SJSA1 (cell line): Measurements from ENCODE around the gene NAT14. TPM values are rescaled to one million over a fixed set of nuclear protein-coding genes. Genes with fewer than 3 reads are reported as not detected.

Experiments
- DNase-seq, 2 experiments: peaks; one replicate each; pipeline ENCODE4 v3.0.0-alpha.2; 2015 to 2020; ENCODE audit warnings: low spot score in 2 of 2, low read depth in 1 of 2
- H3K27ac ChIP-seq: fragments of 250-450 bp; sonication (Bioruptor Pico); 2 replicates; pipeline ENCODE4 v1.5.1; 2020; ENCODE audit warnings: mild to moderate bottlenecking, moderate library complexity
- H3K27me3 ChIP-seq: fragments of 250-450 bp; sonication (Bioruptor Pico); replicated peaks from 2 replicates; pipeline ENCODE4 v1.5.1; 2020; ENCODE audit warnings: mild to moderate bottlenecking, moderate library complexity
- H3K36me3 ChIP-seq: fragments of 250-450 bp; sonication (Bioruptor Pico); 2 replicates; pipeline ENCODE4 v1.5.1; 2020; ENCODE audit warnings: mild to moderate bottlenecking
- H3K4me1 ChIP-seq: fragments of 250-450 bp; sonication (Bioruptor Pico); replicated peaks from 2 replicates; pipeline ENCODE4 v1.6.1; 2021; ENCODE audit warnings: mild to moderate bottlenecking
- H3K4me3 ChIP-seq: fragments of 250-450 bp; sonication (Bioruptor Pico); 2 replicates; pipeline ENCODE4 v1.5.1; 2020; ENCODE audit warnings: mild to moderate bottlenecking
- H3K9me3 ChIP-seq: fragments of 250-450 bp; sonication (Bioruptor Pico); replicated peaks from 2 replicates; pipeline ENCODE4 v1.5.1; 2020; ENCODE audit warnings: mild to moderate bottlenecking
- total RNA-seq: library from RNA; depleted of rRNA; stranded (reverse); fragments of >200 nt; shearing (Covaris generic); gene quantifications from 2 replicates; pipeline ENCODE4 v1.2.3, GENCODE V29; 2014

NAT14 gene
- total RNA-seq, 1 experiment from 2014 or later: 10.9 TPM

DNA sequence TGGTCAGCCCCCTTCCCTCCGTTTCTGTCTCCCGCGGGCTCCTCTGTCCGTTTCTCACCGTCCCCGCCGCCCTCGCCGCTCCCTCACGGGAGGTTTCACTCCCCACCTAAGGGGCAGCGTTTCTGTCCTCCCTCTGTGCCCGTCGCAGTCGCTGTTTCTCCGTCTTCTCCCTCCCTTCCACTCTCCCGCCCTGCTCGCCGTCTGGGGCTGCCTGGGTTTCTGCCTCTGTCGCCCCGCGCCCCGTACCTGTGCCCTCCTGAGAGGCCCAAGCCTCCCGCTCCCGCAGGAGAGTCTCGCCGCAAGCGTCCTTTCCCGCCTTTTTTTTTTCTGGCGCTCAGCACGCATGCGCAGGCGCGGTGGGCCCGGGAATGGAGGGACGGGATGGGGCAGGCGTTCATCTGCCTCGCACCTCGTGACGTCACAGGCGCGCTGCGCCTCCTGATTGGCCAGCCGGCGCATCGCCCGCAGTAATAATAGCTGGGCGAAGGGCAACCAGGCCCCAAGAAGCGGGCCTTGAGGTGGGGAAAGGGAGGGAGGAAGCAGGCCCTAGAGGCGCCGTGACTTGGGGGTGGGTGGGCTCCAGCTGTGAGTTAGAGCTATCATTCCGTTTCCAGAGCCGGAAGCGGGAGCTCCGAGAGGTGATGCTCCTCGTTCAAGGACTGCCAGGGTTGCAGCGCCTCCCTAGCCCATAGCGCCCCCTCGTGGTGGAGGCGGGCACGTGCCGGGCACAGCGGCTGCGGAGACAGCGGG is 18.7 kb downstream of the NAT14 start:
- Histone ChIP-seq H3K27me3 (no peaks in the 10 kb centered on the region), H3K36me3 (no peaks in the 10 kb centered on the region), H3K27ac (no peak overlapping the region), H3K4me3 (peak overlapping the region; percentile 32), H3K9me3 (peaks cover 7% of the 10 kb centered on the region), H3K4me1 (peaks cover 5% of the 10 kb centered on the region)
- peak; percentile 89 to 90 for DNase-seq

DNA sequence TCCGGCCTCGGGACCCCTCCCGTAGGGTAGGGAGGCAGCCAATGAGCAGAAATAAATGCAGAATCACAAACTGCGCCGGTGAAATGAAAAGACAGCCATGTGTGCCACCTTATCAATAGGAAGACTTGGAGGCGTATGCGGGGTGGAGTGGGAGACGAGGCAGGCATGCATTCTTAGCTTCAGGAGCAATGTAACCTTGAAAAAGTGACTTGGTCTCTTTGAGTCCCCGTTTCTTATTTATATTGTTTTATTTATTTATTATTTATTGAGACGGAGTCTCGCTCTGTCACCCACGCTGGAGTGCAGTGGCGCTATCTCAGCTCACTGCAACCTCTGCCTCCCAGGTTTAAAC is 19.2 kb downstream of the NAT14 start:
- H3K4me1 ChIP-seq: peaks cover 5% of the 10 kb centered on the region
- H3K4me3 ChIP-seq: peak overlapping the region; percentile 32
- H3K9me3 ChIP-seq: peaks cover 7% of the 10 kb centered on the region
- no peak overlapping the region for H3K27ac ChIP-seq
- no peaks in the 10 kb centered on the region for H3K27me3 ChIP-seq
- DNase-seq: no peak
- H3K36me3 ChIP-seq: no peaks in the 10 kb centered on the region

DNA sequence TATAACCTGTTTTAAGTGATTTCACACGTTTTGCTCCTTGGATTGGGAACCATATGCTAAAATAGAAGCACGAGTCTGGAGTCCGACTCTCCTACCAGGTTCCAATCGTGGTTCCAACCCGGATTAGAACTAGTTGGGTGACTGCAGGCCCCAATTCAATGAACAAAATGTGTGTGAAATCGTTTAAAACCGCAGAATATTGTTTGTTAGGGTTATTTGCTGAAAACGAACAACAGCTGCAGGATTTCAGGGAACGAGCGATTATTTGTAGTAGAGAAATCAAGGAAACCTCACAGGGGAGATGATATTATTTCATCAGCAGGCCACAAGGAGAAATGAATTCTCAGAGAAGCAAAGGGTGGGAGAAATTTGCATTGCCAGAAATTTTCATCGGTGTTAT is 20.0 kb downstream of the NAT14 start:
- no peak for DNase-seq
- no peak overlapping the region for H3K27ac ChIP-seq
- no peaks in the 10 kb centered on the region for H3K27me3 ChIP-seq
- H3K36me3 ChIP-seq: no peaks in the 10 kb centered on the region
- peaks cover 5% of the 10 kb centered on the region for H3K4me1 ChIP-seq
- peaks cover 7% of the 10 kb centered on the region for H3K9me3 ChIP-seq
- H3K4me3 ChIP-seq: no peak overlapping the region

DNA sequence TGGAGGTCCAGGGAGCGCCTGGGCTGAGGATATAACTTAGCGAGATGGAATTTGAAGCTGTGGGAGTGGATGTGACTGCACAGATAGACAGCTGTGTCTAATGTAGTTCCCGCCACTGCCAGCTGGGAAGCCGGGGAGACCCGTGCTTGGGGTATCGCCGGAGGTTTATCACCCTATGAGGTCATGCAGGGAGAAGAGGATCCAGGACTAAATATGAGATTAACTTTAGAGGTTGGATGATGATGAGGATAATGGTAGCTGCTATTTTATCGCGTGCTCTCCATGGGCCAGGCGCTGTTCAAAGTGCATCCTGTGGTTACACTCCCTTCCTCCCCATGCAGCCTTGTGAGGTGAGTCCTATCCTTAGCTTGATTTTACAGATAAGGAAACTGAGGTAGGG is 23.1 kb downstream of the NAT14 start:
- Histone ChIP-seq H3K27me3 (no peaks in the 10 kb centered on the region), H3K27ac (no peak overlapping the region), H3K36me3 (no peaks in the 10 kb centered on the region), H3K4me3 (no peak overlapping the region), H3K4me1 (peaks cover 5% of the 10 kb centered on the region), H3K9me3 (peaks cover 5% of the 10 kb centered on the region)
- DNase-seq: no peak

DNA sequence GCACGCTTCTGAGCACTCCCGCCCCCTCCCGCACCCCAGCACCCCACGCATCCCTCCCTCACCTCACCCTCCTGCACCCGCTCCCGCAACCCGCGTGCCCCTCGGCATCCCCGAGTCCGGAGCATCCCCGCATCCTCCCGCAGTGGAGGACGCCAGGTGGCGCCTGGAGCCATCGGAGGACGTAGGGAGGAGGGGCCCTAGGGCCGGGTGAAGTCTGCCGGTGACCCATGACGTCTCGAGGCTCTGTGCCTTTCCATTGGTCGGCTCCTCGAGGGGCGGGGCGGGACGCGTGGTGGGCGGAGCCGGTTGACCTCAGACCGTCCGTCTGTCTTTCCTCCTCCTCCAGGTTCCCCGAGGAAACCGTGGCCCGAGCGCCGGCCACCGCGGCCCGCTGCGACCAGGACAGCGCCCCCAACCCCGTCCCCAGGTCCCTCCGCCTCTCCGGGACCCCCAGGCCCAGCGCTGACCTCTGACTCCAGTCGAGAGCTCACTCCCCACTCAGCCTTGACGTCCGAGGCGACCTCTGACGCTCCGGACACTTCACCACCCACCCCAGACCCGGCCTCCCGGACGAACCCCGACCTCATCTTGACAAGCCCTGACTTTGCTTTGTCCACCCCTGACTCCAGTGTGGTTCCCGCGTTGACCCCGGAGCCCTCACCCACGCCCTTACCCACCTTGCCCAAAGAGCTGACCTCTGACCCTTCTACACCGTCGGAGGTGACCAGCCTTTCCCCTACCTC is 32.1 kb downstream of the NAT14 start:
- H3K36me3 ChIP-seq: no peaks in the 10 kb centered on the region
- H3K9me3 ChIP-seq: no peaks in the 10 kb centered on the region
- DNase-seq: peak; percentile 88 to 93
- peak overlapping the region; percentile 32 for H3K4me3 ChIP-seq
- H3K27ac ChIP-seq: peak overlapping the region; percentile 43
- H3K27me3 ChIP-seq: no peaks in the 10 kb centered on the region
- H3K4me1 ChIP-seq: peaks cover 5% of the 10 kb centered on the region

DNA sequence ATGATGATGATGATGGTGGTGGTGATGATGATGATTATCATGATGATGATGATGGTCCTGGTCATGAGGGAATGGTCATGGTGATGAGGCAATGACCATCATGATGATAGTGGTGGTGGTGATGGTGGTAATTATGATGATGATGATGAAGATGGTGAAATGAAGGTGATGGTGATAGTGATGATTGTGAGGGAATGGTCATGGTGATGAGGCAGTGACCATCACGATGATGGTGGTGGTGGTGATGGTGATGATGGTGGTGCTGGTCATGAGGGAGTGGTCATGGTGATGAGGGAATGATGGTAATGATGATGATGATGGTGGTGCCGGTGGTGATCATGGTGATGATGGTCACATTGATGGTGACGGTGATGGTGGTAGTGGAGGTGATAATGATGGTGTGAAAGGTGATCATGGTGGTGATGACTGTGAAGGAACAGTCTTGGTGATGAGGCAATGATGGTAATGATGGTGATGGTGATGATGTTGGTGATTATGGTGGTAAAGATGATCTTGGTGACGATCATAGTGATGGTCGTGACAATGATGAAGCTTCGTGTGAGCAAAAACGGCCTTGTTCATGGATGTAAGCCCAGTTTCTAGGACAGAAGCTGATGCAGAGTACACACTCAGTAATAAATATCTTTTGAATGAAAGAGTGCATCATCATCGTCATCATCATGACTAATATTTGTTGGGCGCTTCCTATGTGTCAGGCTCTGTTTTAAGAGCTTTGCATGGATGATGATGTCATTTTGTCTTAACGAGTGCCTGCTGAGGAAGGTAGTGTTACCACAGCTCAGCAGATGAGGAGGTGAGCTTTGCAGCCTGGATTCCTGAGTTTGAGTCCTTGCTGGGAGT is 34.7 kb downstream of the NAT14 start:
- Histone ChIP-seq H3K36me3 (no peaks in the 10 kb centered on the region), H3K27ac (no peak overlapping the region), H3K4me3 (no peak overlapping the region), H3K4me1 (peaks cover 5% of the 10 kb centered on the region), H3K27me3 (0 out of 2 replicates have a peak, but pooled peaks cover 3% of the 10 kb centered on the region), H3K9me3 (no peaks in the 10 kb centered on the region)
- no peak for DNase-seq

DNA sequence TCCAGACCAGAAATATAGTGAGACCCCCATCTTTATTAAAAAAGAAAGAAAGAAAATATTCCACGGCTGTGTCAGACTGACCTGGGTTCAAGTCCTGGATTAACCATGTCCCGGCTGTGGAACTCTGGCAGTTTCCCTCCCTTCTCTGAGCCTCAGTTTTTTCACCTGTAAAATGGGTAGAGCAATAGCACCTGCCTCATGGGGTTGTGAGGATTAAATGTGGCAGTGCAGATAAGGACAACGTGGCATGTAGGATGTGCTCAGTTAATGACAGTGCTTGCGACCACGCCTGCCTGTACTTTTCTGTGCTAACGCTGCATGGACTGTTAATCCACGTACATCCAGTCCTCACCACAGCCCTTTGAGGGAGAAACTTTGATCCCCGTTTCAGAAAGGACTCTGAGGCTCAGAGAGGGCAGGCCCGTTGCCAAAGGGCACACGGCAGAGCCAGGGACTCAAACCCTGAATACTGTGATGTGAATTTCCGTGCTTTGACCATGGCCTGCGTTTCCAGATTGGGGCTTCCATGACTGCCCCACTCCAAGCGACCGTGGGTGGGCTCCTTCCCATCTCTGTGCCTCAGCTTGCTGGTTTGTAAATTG is 35.8 kb downstream of the NAT14 start:
- Histone ChIP-seq H3K4me3 (no peak overlapping the region), H3K27ac (no peak overlapping the region), H3K36me3 (no peaks in the 10 kb centered on the region), H3K4me1 (peaks cover 5% of the 10 kb centered on the region), H3K9me3 (no peaks in the 10 kb centered on the region), H3K27me3 (0 out of 2 replicates have a peak, but pooled peaks cover 3% of the 10 kb centered on the region)
- DNase-seq: no peak

DNA sequence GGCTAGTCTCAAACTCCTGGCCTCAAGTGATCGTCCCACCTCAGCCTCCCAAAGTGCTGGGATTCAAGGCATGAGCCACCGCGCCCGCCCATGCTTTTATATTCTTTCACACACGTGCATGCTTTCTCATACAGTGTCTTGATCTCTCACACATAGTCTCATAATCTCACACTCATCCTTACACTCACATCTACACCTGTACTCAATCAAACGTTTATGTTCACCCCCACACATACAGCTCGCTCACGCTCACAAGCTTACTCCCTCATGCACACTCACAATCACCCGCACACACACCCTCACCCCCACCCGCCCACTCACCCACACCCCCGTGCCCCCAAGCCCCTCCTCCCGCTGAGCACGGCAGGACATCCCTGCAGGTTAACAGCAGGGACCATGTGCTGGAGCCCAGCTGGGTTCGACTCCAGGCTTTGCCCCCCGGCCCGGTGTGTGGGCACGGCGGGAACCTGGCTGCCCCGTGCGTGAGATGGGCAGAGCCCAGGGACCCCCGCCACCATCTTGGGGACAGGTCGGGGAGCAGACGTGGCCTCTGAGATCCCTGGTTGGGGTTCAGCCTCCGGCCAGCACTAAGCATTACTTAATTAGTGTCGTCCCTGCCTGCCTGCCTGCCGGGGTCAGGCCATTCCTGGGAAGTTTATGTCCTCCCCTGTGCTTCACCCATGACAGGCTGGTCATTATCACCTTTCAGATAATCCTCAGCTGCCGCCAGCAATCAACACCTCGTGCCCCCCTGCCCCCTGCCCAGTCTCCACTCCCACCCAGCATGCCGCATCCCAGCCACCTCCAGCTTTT is 40.5 kb downstream of the NAT14 start:
- Histone ChIP-seq H3K36me3 (no peaks in the 10 kb centered on the region), H3K27me3 (0 out of 2 replicates have a peak, but pooled peaks cover 3% of the 10 kb centered on the region), H3K4me1 (0 out of 2 replicates have a peak, but pooled peaks cover 4% of the 10 kb centered on the region), H3K27ac (no peak overlapping the region), H3K9me3 (no peaks in the 10 kb centered on the region; the same call in 1 of the 2 replicates), H3K4me3 (no peak overlapping the region)
- no peak for DNase-seq

DNA sequence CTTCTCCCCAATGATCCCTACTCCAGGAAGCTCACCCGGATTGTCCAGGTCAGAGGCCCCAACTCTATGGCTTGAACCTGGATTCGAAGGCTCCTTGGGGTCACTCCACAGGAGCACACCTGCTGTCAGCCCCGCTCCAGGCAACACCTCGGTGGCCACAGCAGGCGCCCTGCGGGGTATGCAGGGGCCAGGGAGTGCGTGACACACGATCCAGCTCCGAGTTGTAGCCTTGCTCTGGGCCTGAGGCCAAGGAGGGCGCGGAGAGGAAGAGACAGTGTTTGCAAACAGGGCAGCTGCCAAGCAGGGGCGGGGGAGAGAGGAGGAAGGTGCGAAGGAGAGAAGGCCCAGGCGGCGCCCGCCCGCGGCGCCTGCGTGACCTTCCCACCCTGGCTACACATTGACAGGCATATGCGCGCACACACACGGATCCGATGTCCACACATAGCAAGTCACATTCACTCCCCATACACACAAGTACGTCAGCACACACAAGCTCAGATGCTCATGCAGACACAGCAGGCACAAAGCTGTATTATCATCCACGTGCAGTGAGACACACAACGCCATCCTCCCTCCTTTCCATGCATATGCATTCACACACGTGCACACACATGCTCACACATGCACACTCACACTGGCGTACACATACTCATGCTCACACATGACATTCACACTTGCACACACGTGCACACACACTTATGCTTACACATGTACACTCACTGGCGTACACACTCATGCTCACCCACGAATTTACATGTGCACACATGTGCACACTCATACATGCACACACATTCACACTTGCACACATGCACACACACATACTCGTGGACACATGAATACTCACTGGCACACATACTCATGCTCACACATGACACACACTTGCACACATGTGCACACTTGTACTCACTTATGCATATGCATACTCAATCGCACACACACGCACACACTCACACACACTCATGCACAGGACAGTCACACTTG is 41.5 kb downstream of the NAT14 start:
- no peaks in the 10 kb centered on the region; the same call in 1 of the 2 replicates for H3K9me3 ChIP-seq
- no peak overlapping the region for H3K27ac ChIP-seq
- no peak overlapping the region for H3K4me3 ChIP-seq
- H3K4me1 ChIP-seq: 0 out of 2 replicates have a peak, but pooled peaks cover 4% of the 10 kb centered on the region
- no peak for DNase-seq
- 0 out of 2 replicates have a peak, but pooled peaks cover 3% of the 10 kb centered on the region for H3K27me3 ChIP-seq
- H3K36me3 ChIP-seq: no peaks in the 10 kb centered on the region

DNA sequence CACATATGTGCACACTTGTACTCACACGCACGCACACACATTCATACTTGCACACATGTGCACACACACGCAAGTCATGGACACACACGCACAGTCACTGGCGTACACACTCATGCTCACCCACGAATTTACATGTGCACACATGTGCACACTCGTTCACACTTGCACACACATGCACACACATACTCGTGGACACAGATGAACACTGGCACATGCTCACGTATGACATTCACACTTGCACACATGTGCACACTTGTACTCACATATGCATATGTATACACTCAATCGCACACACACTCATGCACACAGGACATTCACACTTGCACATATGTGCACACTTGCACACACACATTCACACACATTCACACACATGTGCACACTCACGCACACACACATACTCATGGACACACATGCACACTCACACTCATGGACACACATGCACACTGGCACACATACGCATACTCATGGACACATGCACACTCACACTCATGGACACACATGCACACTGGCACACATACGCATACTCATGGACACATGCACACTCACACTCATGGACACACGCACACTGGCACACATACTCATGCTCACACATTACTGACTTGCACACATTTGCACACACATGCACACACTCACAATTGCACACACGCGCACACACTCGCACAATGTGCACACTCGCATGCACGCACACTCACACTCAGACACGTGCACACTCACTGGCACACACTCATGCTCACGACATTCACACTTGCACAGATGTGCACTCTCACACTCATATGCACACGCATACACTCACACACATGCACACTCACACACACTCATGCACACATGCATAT is 42.4 kb downstream of the NAT14 start:
- no peak for DNase-seq
- Histone ChIP-seq H3K27me3 (0 out of 2 replicates have a peak, but pooled peaks cover 3% of the 10 kb centered on the region), H3K36me3 (no peaks in the 10 kb centered on the region), H3K4me1 (0 out of 2 replicates have a peak, but pooled peaks cover 4% of the 10 kb centered on the region), H3K27ac (no peak overlapping the region), H3K4me3 (no peak overlapping the region), H3K9me3 (no peaks in the 10 kb centered on the region; the same call in 1 of the 2 replicates)
